ENCODE results near the gene GAGE10. TPM values are rescaled to one million over a fixed set of nuclear protein-coding genes. Genes with fewer than 3 reads are reported as not detected.

GAGE10 gene
- total RNA-seq: not detected in 2 replicates

GRCh38 chrX:49303346-49303745, at the start of gene GAGE10:
GAGE10 (plus strand) TSS chrX:49303646; CDS start chrX:49304860, 1,214 bp downstream.

GRCh38 chrX:49264460-49264859, 39.0 kb upstream of the GAGE10 start, which contains the start of gene FOXP3:
FOXP3 (minus strand) TSS chrX:49264710; CDS start chrX:49258505, 6,205 bp downstream.

GRCh38 chrX:49269767-49270248, 33.6 kb upstream of the GAGE10 start, which contains the start of gene PPP1R3F:
PPP1R3F (plus strand) TSS chrX:49269793; CDS start chrX:49269870, 77 bp downstream.

GRCh38 chrX:49321737-49322136, 18.3 kb downstream of the GAGE10 start, which contains the start of gene GAGE12J:
GAGE12J (plus strand) TSS chrX:49322037; CDS start chrX:49323194, 1,157 bp downstream.

GRCh38 chrX:49331282-49331681, 27.8 kb downstream of the GAGE10 start, which contains the start of gene GAGE13:
GAGE13 (plus strand) TSS chrX:49331582; CDS start chrX:49332738, 1,156 bp downstream.

Other genes starting within 250 kb of the GAGE10 start
- 0.50 and 1.5 TPM in 2 replicates for gene CCDC120, start 244.6 kb upstream of the GAGE10 start, total RNA-seq
- gene PRAF2, start 229.6 kb upstream of the GAGE10 start, total RNA-seq: 25.6 and 32.1 TPM in 2 replicates
- gene WDR45, start 223.8 kb upstream of the GAGE10 start, total RNA-seq: 45.6 and 47.2 TPM in 2 replicates
- 14.6 TPM in 2 replicates for gene GPKOW, start 179.9 kb upstream of the GAGE10 start, total RNA-seq
- 1.3 TPM in 2 replicates for gene MAGIX, start 140.9 kb upstream of the GAGE10 start, total RNA-seq
- gene PLP2, start 131.7 kb upstream of the GAGE10 start, total RNA-seq: 115 and 131 TPM in 2 replicates
- gene PRICKLE3, start 117.3 kb upstream of the GAGE10 start, total RNA-seq: 6.6 and 8.6 TPM in 2 replicates
- gene SYP, start 103.5 kb upstream of the GAGE10 start, total RNA-seq: 0.15 and 0.17 TPM in 2 replicates
- not detected in 2 replicates for gene CACNA1F, start 70.3 kb upstream of the GAGE10 start, total RNA-seq
- gene CCDC22, start 68.2 kb upstream of the GAGE10 start, total RNA-seq: 14.7 and 16.3 TPM in 2 replicates
- 0.15 and 0.50 TPM in 2 replicates for gene FOXP3, start 38.9 kb upstream of the GAGE10 start, total RNA-seq
- 1.9 and 2.0 TPM in 2 replicates for gene PPP1R3F, start 33.9 kb upstream of the GAGE10 start, total RNA-seq
- gene GAGE12J, start 18.4 kb downstream of the GAGE10 start, total RNA-seq: not detected in 2 replicates
- not detected in 2 replicates for gene GAGE13, start 27.9 kb downstream of the GAGE10 start, total RNA-seq
- not detected in 2 replicates for gene GAGE12C, start 228.5 kb downstream of the GAGE10 start, total RNA-seq
- not detected in 2 replicates for gene GAGE12D, start 238.1 kb downstream of the GAGE10 start, total RNA-seq
- gene GAGE12E, start 247.6 kb downstream of the GAGE10 start, total RNA-seq: not detected in 2 replicates